WTC11 (cell line): ENCODE measurements around the gene FOXL2. TPM values are rescaled to one million over a fixed set of nuclear protein-coding genes. Genes with fewer than 3 reads are reported as not detected.
A peak's percentile ranks its signal among the peaks of the same experiment; 100 is the strongest.

Experiments used
- ATAC-seq: fragments of 200-7000 bp; cut with Tn5 transposase; 2 replicates; pipeline ENCODE4 v1.10.0; 2021; ENCODE audit warnings: mild to moderate bottlenecking, moderate library complexity
- CTCF ChIA-PET: fragments of 300-600 bp; sonication (Branson Sonifier 250); formaldehyde crosslinking; loops from one replicate; lab custom pipeline; 2021; ENCODE audit warnings: antibody characterized with exemption; lab: Charles Lee
- POLR2A ChIA-PET: fragments of 350-600 bp; sonication (Branson Sonifier 250); formaldehyde crosslinking; loops from one replicate; lab custom pipeline; 2021; ENCODE audit warnings: antibody characterized with exemption; lab: Charles Lee
- DNase-seq: peaks from one replicate; pipeline ENCODE4 v3.0.0; 2021; ENCODE audit warnings: low spot score
- H3K27ac Mint-ChIP-seq: 2 replicates; pipeline ENCODE4 v1.8.0; 2021; ENCODE audit warnings: mixed read lengths
- H3K27me3 Mint-ChIP-seq: 2 replicates; pipeline ENCODE4 v1.8.0; 2021; ENCODE audit warnings: low read depth, mild to moderate bottlenecking, moderate library complexity, mixed read lengths
- H3K36me3 Mint-ChIP-seq: 2 replicates; pipeline ENCODE4 v1.8.0; 2021; ENCODE audit warnings: mixed read lengths
- H3K4me1 Mint-ChIP-seq: 2 replicates; pipeline ENCODE4 v1.8.0; 2022; ENCODE audit warnings: mixed read lengths
- H3K4me3 Mint-ChIP-seq: 2 replicates; pipeline ENCODE4 v1.8.0; 2021; ENCODE audit warnings: mild to moderate bottlenecking, moderate library complexity, mixed read lengths
- H3K9me3 Mint-ChIP-seq: 2 replicates; pipeline ENCODE4 v1.8.0; 2021; ENCODE audit warnings: mixed read lengths
- ARID4B ChIP-seq: sonication (generic); formaldehyde crosslinking; IDR thresholded peaks from 2 replicates; pipeline ENCODE4 v1.8.0; 2023; ENCODE audit warnings: missing genetic modification reagents, mild to moderate bottlenecking, borderline replicate concordance
- CREM ChIP-seq: sonication (generic); formaldehyde crosslinking; IDR thresholded peaks from 2 replicates; pipeline ENCODE4 v1.8.1; 2022; ENCODE audit warnings: mild to moderate bottlenecking, missing genetic modification reagents, moderate library complexity
- ELF4 ChIP-seq: sonication (generic); formaldehyde crosslinking; IDR thresholded peaks from 2 replicates; pipeline ENCODE4 v1.8.1; 2022; ENCODE audit warnings: low read depth, mild to moderate bottlenecking, moderate library complexity, missing genetic modification reagents
- MAX ChIP-seq: sonication (generic); formaldehyde crosslinking; IDR thresholded peaks from 2 replicates; pipeline ENCODE4 v1.8.0; 2022; ENCODE audit warnings: mild to moderate bottlenecking, missing genetic modification reagents
- OVOL2 ChIP-seq: fragments of 250-450 bp; sonication (Bioruptor Pico); IDR thresholded peaks from 2 replicates; pipeline ENCODE4 v1.9.0; 2021; ENCODE audit warnings: mild to moderate bottlenecking, borderline replicate concordance
- SMAD3 ChIP-seq: sonication (generic); formaldehyde crosslinking; IDR thresholded peaks from 2 replicates; pipeline ENCODE4 v1.8.0; 2022; ENCODE audit warnings: missing genetic modification reagents, mild to moderate bottlenecking, borderline replicate concordance
- SMAD4 ChIP-seq: sonication (generic); formaldehyde crosslinking; IDR thresholded peaks from 2 replicates; pipeline ENCODE4 v1.8.0; 2022; ENCODE audit warnings: mild to moderate bottlenecking, missing genetic modification reagents
- TEAD4 ChIP-seq: sonication (generic); formaldehyde crosslinking; IDR thresholded peaks from 2 replicates; pipeline ENCODE4 v1.8.0; 2022; ENCODE audit warnings: mild to moderate bottlenecking, missing genetic modification reagents
- ZMAT4 ChIP-seq: fragments of 250-450 bp; sonication (Bioruptor Pico); IDR thresholded peaks from 2 replicates; pipeline ENCODE4 v1.9.0; 2021; ENCODE audit warnings: mild to moderate bottlenecking
- ZNF232 ChIP-seq: sonication (generic); formaldehyde crosslinking; IDR thresholded peaks from 2 replicates; pipeline ENCODE4 v1.8.0; 2022; ENCODE audit warnings: mild to moderate bottlenecking, missing genetic modification reagents
- ZNF425 ChIP-seq: fragments of 250-450 bp; sonication (Bioruptor Pico); conservative IDR thresholded peaks from 2 replicates; pipeline ENCODE4 v1.9.0; 2021; ENCODE audit warnings: mild to moderate bottlenecking
- total RNA-seq: library from RNA; stranded (reverse); gene quantifications from 3 replicates; pipeline ENCODE4 v1.2.3, GENCODE V29; 2021

Gene FOXL2
- total RNA-seq, 1 experiment from 2014 or later, result 1.4 TPM

- CTCF ChIA-PET, result interaction anchor here (1.0 to 9.6 kb wide), 9 partner anchors 10 to 378 kb away, joined by 3 to 158 read pairs (median 5); partner anchors contain the start of gene CEP70
These were observed 3.8 kb upstream of the FOXL2 start for GRCh38 chr3:138950701-138951100.

GRCh38 chr3:138950006-138950644, 3.2 kb upstream of the FOXL2 start:
- peak; percentile 5; the same call in 1 of the 2 replicates for ATAC-seq
- Mint-ChIP-seq H3K27me3 (peaks cover 96% of the 10 kb centered on the region), H3K9me3 (no peaks in the 10 kb centered on the region), H3K4me3 (peak overlapping the region; percentile 60), H3K27ac (no peak overlapping the region), H3K36me3 (no peaks in the 10 kb centered on the region; the same call in 1 of the 2 replicates), H3K4me1 (peaks cover 35% of the 10 kb centered on the region)
- 0 out of 2 replicates have a peak, but pooled peaks have one; percentile 38 for TF ChIP-seq CREM
- 0 out of 2 replicates have a peak, but pooled peaks have one; percentile 28 for TF ChIP-seq SMAD3
- no peak for TF ChIP-seq SMAD4
- no peak for TF ChIP-seq ELF4 (CRISPR knock-in tag)
- CTCF ChIA-PET, result interaction anchor here (1.0 to 9.6 kb wide), 10 partner anchors 11 to 379 kb away, joined by 3 to 158 read pairs (median 6); partner anchors contain the start of gene CEP70
- peak; percentile 67 for DNase-seq
- POLR2A ChIA-PET, result interaction anchor here (0.6 to 1.7 kb wide), 2 partner anchors 14 to 300 kb away, joined by 6 to 7 read pairs; no protein-coding TSS in a partner anchor

More at GRCh38 chr3:138950701-138951100, 3.8 kb upstream of the FOXL2 start:
- H3K4me3 Mint-ChIP-seq, result peak overlapping the region; percentile 60
- TF ChIP-seq ZNF425 (CRISPR knock-in tag) (no peak), OVOL2 (CRISPR knock-in tag) (no peak)
- H3K9me3 Mint-ChIP-seq, result no peaks in the 10 kb centered on the region
- H3K36me3 Mint-ChIP-seq, result no peaks in the 10 kb centered on the region
- peaks cover 34% of the 10 kb centered on the region for H3K4me1 Mint-ChIP-seq
- H3K27me3 Mint-ChIP-seq, result peaks cover 96% of the 10 kb centered on the region
- POLR2A ChIA-PET, result interaction anchor here (1.3 to 1.7 kb wide), 2 partner anchors 10 to 15 kb away, joined by 5 to 6 read pairs; no protein-coding TSS in a partner anchor
- DNase-seq, result no peak
- no peak for ATAC-seq
- no peak overlapping the region for H3K27ac Mint-ChIP-seq

- CTCF ChIA-PET, result interaction anchor here (1.0 to 9.6 kb wide), 8 partner anchors 11 to 379 kb away, joined by 3 to 158 read pairs (median 9); partner anchors contain the start of gene CEP70
- ATAC-seq, result no peak
These were observed 2.6 kb upstream of the FOXL2 start for GRCh38 chr3:138949445-138950005.

More at GRCh38 chr3:138949445-138950005, 2.6 kb upstream of the FOXL2 start:
- no peak for TF ChIP-seq ARID4B (CRISPR knock-in tag)
- peak; percentile 62; the same call in 1 of the 2 replicates for TF ChIP-seq MAX (CRISPR knock-in tag)
- TF ChIP-seq ZNF232 (CRISPR knock-in tag), result no peak
- 0 out of 2 replicates have a peak, but pooled peaks have one; percentile 55 for TF ChIP-seq TEAD4
- no peak for TF ChIP-seq ZMAT4 (CRISPR knock-in tag)
- TF ChIP-seq, all 79 proteins: peak for 2
- POLR2A ChIA-PET, result interaction anchor here (0.6 to 1.7 kb wide), 4 partner anchors 11 to 299 kb away, joined by 3 to 7 read pairs (median 6); no protein-coding TSS in a partner anchor
- no peak for DNase-seq
- no peaks in the 10 kb centered on the region for H3K9me3 Mint-ChIP-seq
- no peaks in the 10 kb centered on the region; the same call in 1 of the 2 replicates for H3K36me3 Mint-ChIP-seq
- H3K4me3 Mint-ChIP-seq, result peak overlapping the region; percentile 60
- H3K27me3 Mint-ChIP-seq, result peaks cover 96% of the 10 kb centered on the region
- peaks cover 41% of the 10 kb centered on the region for H3K4me1 Mint-ChIP-seq
- H3K27ac Mint-ChIP-seq, result no peak overlapping the region
